WTC11 (cell line): ENCODE results near the gene CNOT6L. TPM values are rescaled to one million over a fixed set of nuclear protein-coding genes. Genes with fewer than 3 reads are reported as not detected.

Experiments
- ATAC-seq: fragments of 200-7000 bp; cut with Tn5 transposase; 2 replicates; pipeline ENCODE4 v1.10.0; 2021; ENCODE audit warnings: mild to moderate bottlenecking, moderate library complexity
- CTCF ChIA-PET: fragments of 300-600 bp; sonication (Branson Sonifier 250); formaldehyde crosslinking; loops from one replicate; lab custom pipeline; 2021; ENCODE audit warnings: antibody characterized with exemption; lab: Charles Lee
- POLR2A ChIA-PET: fragments of 350-600 bp; sonication (Branson Sonifier 250); formaldehyde crosslinking; loops from one replicate; lab custom pipeline; 2021; ENCODE audit warnings: antibody characterized with exemption; lab: Charles Lee
- DNase-seq: peaks from one replicate; pipeline ENCODE4 v3.0.0; 2021; ENCODE audit warnings: low spot score
- H3K27ac Mint-ChIP-seq: 2 replicates; pipeline ENCODE4 v1.8.0; 2021; ENCODE audit warnings: mixed read lengths
- H3K27me3 Mint-ChIP-seq: 2 replicates; pipeline ENCODE4 v1.8.0; 2021; ENCODE audit warnings: low read depth, mild to moderate bottlenecking, moderate library complexity, mixed read lengths
- H3K36me3 Mint-ChIP-seq: 2 replicates; pipeline ENCODE4 v1.8.0; 2021; ENCODE audit warnings: mixed read lengths
- H3K4me1 Mint-ChIP-seq: 2 replicates; pipeline ENCODE4 v1.8.0; 2022; ENCODE audit warnings: mixed read lengths
- H3K4me3 Mint-ChIP-seq: 2 replicates; pipeline ENCODE4 v1.8.0; 2021; ENCODE audit warnings: mild to moderate bottlenecking, moderate library complexity, mixed read lengths
- H3K9me3 Mint-ChIP-seq: 2 replicates; pipeline ENCODE4 v1.8.0; 2021; ENCODE audit warnings: mixed read lengths
- SMAD3 ChIP-seq: sonication (generic); formaldehyde crosslinking; IDR thresholded peaks from 2 replicates; pipeline ENCODE4 v1.8.0; 2022; ENCODE audit warnings: missing genetic modification reagents, mild to moderate bottlenecking, borderline replicate concordance
- SP1 ChIP-seq: sonication (generic); formaldehyde crosslinking; conservative IDR thresholded peaks from 2 replicates; pipeline ENCODE4 v1.8.1; 2022; ENCODE audit warnings: missing genetic modification reagents
- TEAD1 ChIP-seq: sonication (generic); formaldehyde crosslinking; IDR thresholded peaks from 2 replicates; pipeline ENCODE4 v1.8.0; 2022; ENCODE audit warnings: mild to moderate bottlenecking, missing genetic modification reagents
- TP53 ChIP-seq: sonication (generic); formaldehyde crosslinking; IDR thresholded peaks from 2 replicates; pipeline ENCODE4 v1.8.1; 2023; ENCODE audit warnings: mild to moderate bottlenecking, missing genetic modification reagents
- ZNF219 ChIP-seq: sonication (generic); formaldehyde crosslinking; IDR thresholded peaks from 2 replicates; pipeline ENCODE4 v1.8.0; 2023; ENCODE audit warnings: missing genetic modification reagents, mild to moderate bottlenecking, borderline replicate concordance
- ZNF281 ChIP-seq: sonication (generic); formaldehyde crosslinking; IDR thresholded peaks from 2 replicates; pipeline ENCODE4 v1.8.0; 2023; ENCODE audit warnings: mild to moderate bottlenecking, missing genetic modification reagents
- ZNF396 ChIP-seq: fragments of 250-450 bp; sonication (Bioruptor Pico); IDR thresholded peaks from 2 replicates; pipeline ENCODE4 v1.8.0; 2021; ENCODE audit warnings: mild to moderate bottlenecking, moderate library complexity, borderline replicate concordance
- ZNF423 ChIP-seq: fragments of 250-450 bp; sonication (Bioruptor Pico); IDR thresholded peaks from 2 replicates; pipeline ENCODE4 v2.1.2; 2022; ENCODE audit warnings: mild to moderate bottlenecking, moderate library complexity
- ZSCAN18 ChIP-seq: fragments of 250-450 bp; sonication (Bioruptor Pico); IDR thresholded peaks from 2 replicates; pipeline ENCODE4 v2.1.2; 2022; ENCODE audit warnings: mild to moderate bottlenecking, moderate library complexity
- total RNA-seq: library from RNA; stranded (reverse); gene quantifications from 3 replicates; pipeline ENCODE4 v1.2.3, GENCODE V29; 2021
- TF ChIP-seq, protein P1 (sequence below): fragments of 250-450 bp; sonication (Bioruptor Pico); IDR thresholded peaks from 2 replicates; pipeline ENCODE4 v1.9.0; 2021; ENCODE audit warnings: mild to moderate bottlenecking, borderline replicate concordance
- TF ChIP-seq, protein P2 (sequence below): sonication (generic); formaldehyde crosslinking; IDR thresholded peaks from 2 replicates; pipeline ENCODE4 v1.8.0; 2022; ENCODE audit warnings: missing genetic modification reagents
- TF ChIP-seq, protein P3 (sequence below): sonication (generic); formaldehyde crosslinking; IDR thresholded peaks from 2 replicates; pipeline ENCODE4 v1.8.0; 2023; ENCODE audit warnings: missing genetic modification reagents
- TF ChIP-seq, protein P4 (sequence below): sonication (generic); formaldehyde crosslinking; IDR thresholded peaks from 2 replicates; pipeline ENCODE4 v1.8.1; 2023; ENCODE audit warnings: mild to moderate bottlenecking, missing genetic modification reagents

Gene CNOT6L
- total RNA-seq, 1 experiment from 2014 or later = 21.6 TPM

GRCh38 chr4:77852892-77853495 is 33.8 kb upstream of the CNOT6L start:
- Mint-ChIP-seq H3K36me3 (no peaks in the 10 kb centered on the region), H3K4me1 (peaks cover under 1% of the 10 kb centered on the region), H3K9me3 (no peaks in the 10 kb centered on the region), H3K27me3 (no peaks in the 10 kb centered on the region), H3K27ac (no peak overlapping the region), H3K4me3 (no peak overlapping the region)
- DNase-seq (no peak), ATAC-seq (no peak)
- POLR2A ChIA-PET = interaction anchor here (0.7 kb wide), 1 partner anchor 10 kb away, joined by 5 read pairs; no protein-coding TSS in a partner anchor
- TF ChIP-seq, protein P1, sequence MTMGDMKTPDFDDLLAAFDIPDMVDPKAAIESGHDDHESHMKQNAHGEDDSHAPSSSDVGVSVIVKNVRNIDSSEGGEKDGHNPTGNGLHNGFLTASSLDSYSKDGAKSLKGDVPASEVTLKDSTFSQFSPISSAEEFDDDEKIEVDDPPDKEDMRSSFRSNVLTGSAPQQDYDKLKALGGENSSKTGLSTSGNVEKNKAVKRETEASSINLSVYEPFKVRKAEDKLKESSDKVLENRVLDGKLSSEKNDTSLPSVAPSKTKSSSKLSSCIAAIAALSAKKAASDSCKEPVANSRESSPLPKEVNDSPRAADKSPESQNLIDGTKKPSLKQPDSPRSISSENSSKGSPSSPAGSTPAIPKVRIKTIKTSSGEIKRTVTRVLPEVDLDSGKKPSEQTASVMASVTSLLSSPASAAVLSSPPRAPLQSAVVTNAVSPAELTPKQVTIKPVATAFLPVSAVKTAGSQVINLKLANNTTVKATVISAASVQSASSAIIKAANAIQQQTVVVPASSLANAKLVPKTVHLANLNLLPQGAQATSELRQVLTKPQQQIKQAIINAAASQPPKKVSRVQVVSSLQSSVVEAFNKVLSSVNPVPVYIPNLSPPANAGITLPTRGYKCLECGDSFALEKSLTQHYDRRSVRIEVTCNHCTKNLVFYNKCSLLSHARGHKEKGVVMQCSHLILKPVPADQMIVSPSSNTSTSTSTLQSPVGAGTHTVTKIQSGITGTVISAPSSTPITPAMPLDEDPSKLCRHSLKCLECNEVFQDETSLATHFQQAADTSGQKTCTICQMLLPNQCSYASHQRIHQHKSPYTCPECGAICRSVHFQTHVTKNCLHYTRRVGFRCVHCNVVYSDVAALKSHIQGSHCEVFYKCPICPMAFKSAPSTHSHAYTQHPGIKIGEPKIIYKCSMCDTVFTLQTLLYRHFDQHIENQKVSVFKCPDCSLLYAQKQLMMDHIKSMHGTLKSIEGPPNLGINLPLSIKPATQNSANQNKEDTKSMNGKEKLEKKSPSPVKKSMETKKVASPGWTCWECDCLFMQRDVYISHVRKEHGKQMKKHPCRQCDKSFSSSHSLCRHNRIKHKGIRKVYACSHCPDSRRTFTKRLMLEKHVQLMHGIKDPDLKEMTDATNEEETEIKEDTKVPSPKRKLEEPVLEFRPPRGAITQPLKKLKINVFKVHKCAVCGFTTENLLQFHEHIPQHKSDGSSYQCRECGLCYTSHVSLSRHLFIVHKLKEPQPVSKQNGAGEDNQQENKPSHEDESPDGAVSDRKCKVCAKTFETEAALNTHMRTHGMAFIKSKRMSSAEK = no peak
- TF ChIP-seq TP53 (CRISPR knock-in tag) (no peak), ZNF219 (CRISPR knock-in tag) (no peak)
- TF ChIP-seq, protein P2, sequence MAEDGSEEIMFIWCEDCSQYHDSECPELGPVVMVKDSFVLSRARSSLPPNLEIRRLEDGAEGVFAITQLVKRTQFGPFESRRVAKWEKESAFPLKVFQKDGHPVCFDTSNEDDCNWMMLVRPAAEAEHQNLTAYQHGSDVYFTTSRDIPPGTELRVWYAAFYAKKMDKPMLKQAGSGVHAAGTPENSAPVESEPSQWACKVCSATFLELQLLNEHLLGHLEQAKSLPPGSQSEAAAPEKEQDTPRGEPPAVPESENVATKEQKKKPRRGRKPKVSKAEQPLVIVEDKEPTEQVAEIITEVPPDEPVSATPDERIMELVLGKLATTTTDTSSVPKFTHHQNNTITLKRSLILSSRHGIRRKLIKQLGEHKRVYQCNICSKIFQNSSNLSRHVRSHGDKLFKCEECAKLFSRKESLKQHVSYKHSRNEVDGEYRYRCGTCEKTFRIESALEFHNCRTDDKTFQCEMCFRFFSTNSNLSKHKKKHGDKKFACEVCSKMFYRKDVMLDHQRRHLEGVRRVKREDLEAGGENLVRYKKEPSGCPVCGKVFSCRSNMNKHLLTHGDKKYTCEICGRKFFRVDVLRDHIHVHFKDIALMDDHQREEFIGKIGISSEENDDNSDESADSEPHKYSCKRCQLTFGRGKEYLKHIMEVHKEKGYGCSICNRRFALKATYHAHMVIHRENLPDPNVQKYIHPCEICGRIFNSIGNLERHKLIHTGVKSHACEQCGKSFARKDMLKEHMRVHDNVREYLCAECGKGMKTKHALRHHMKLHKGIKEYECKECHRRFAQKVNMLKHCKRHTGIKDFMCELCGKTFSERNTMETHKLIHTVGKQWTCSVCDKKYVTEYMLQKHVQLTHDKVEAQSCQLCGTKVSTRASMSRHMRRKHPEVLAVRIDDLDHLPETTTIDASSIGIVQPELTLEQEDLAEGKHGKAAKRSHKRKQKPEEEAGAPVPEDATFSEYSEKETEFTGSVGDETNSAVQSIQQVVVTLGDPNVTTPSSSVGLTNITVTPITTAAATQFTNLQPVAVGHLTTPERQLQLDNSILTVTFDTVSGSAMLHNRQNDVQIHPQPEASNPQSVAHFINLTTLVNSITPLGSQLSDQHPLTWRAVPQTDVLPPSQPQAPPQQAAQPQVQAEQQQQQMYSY (CRISPR knock-in tag) = no peak
- CTCF ChIA-PET = no interaction called here

DNA sequence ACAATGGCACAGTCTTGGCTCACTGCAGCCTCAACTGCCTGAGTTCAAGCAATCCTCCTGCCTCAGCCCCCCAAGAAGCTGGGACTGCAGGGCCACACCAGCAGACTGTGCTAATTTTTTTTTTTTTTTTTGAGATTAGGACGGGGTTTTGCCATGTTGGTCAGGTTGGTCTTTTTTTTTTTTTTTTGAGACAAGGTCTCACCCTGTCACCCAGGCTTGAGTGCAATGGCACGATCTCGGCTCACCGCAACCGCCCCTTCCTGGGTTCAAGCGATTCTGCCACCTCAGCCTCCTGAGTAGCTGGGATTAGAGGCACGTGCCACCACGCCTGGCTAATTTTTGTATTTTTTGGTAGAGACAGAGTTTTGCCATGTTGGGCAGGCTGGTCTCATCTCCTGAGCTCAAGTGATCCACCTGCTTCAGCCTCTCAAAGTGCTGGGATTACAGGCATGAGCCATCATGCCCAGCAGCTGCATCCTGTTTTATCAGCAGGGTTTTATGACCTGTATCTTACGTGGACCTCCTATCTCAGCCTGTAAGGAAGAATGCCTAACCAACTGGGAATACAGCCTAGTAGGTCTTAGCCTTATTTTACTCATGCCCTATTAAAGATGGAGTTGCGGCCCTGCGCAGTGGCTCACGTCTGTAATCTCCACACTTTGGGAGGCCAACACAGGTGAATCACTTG is 30.3 kb upstream of the CNOT6L start:
- ChIA-PET POLR2A (interaction anchor here (0.6 kb wide), 1 partner anchor 65 kb away, joined by 3 read pairs; no protein-coding TSS in a partner anchor), CTCF (no interaction called here)
- Mint-ChIP-seq H3K9me3 (no peaks in the 10 kb centered on the region), H3K27me3 (no peaks in the 10 kb centered on the region), H3K27ac (no peak overlapping the region), H3K4me1 (peaks cover 6% of the 10 kb centered on the region), H3K4me3 (no peak overlapping the region), H3K36me3 (no peaks in the 10 kb centered on the region)
- DNase-seq (no peak), ATAC-seq (no peak)
- TF ChIP-seq, protein P3, sequence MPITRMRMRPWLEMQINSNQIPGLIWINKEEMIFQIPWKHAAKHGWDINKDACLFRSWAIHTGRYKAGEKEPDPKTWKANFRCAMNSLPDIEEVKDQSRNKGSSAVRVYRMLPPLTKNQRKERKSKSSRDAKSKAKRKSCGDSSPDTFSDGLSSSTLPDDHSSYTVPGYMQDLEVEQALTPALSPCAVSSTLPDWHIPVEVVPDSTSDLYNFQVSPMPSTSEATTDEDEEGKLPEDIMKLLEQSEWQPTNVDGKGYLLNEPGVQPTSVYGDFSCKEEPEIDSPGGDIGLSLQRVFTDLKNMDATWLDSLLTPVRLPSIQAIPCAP (CRISPR knock-in tag) = no peak
- TF ChIP-seq SP1 (no peak), ZNF396 (CRISPR knock-in tag) (no peak), ZSCAN18 (CRISPR knock-in tag) (no peak), TEAD1 (CRISPR knock-in tag) (no peak), SMAD3 (CRISPR knock-in tag) (no peak), TP53 (CRISPR knock-in tag) (no peak), ZNF281 (no peak), ZNF423 (CRISPR knock-in tag) (no peak)
- TF ChIP-seq, protein P2 (CRISPR knock-in tag) = no peak
- TF ChIP-seq, protein P4, sequence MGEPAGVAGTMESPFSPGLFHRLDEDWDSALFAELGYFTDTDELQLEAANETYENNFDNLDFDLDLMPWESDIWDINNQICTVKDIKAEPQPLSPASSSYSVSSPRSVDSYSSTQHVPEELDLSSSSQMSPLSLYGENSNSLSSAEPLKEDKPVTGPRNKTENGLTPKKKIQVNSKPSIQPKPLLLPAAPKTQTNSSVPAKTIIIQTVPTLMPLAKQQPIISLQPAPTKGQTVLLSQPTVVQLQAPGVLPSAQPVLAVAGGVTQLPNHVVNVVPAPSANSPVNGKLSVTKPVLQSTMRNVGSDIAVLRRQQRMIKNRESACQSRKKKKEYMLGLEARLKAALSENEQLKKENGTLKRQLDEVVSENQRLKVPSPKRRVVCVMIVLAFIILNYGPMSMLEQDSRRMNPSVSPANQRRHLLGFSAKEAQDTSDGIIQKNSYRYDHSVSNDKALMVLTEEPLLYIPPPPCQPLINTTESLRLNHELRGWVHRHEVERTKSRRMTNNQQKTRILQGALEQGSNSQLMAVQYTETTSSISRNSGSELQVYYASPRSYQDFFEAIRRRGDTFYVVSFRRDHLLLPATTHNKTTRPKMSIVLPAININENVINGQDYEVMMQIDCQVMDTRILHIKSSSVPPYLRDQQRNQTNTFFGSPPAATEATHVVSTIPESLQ = no peak
